Thymus (tissue), 11 donors: ENCODE measurements around the gene ADD2. TPM values are rescaled to one million over a fixed set of nuclear protein-coding genes. Genes with fewer than 3 reads are reported as not detected.

Source experiments
- DNase-seq, 9 donors: peaks; one replicate each; pipeline ENCODE4 v3.0.0-alpha.2; 2013; ENCODE audit warnings: low spot score in 9 of 9, low read depth in 6 of 9, missing footprints in 1 of 9
- H3K27ac ChIP-seq, 2 donors: one replicate each; pipeline ENCODE4 v1.5.1; 2013; ENCODE audit warnings: control low read depth in 1 of 2, low read depth in 1 of 2, low read length in 1 of 2, mild to moderate bottlenecking in 1 of 2, moderate library complexity in 1 of 2
- H3K27me3 ChIP-seq, 2 donors: one replicate each; pipeline ENCODE4 v1.5.1; 2013; ENCODE audit warnings: low read length in 1 of 2; ENCODE audit not compliant: control insufficient read depth in 2 of 2, insufficient read depth in 1 of 2
- H3K36me3 ChIP-seq, 2 donors: one replicate each; pipeline ENCODE4 v1.5.1; 2013; ENCODE audit warnings: low read length in 1 of 2, mild to moderate bottlenecking in 1 of 2, moderate library complexity in 1 of 2; ENCODE audit not compliant: control insufficient read depth in 2 of 2, insufficient read depth in 2 of 2
- H3K4me1 ChIP-seq, 2 donors: one replicate each; pipeline ENCODE4 v1.5.1; 2013; ENCODE audit warnings: low read length in 2 of 2; ENCODE audit not compliant: control insufficient read depth in 2 of 2, insufficient read depth in 2 of 2
- H3K4me3 ChIP-seq, 2 donors: one replicate each; pipeline ENCODE4 v1.5.1; 2013; ENCODE audit warnings: low read length in 2 of 2, control low read depth in 1 of 2, mild to moderate bottlenecking in 1 of 2
- H3K9me3 ChIP-seq, 2 donors: one replicate each; pipeline ENCODE4 v1.5.1; 2013; ENCODE audit warnings: low read length in 1 of 2, mild to moderate bottlenecking in 1 of 2; ENCODE audit not compliant: control insufficient read depth in 2 of 2, insufficient read depth in 1 of 2
- WGBS: extraction: QIAGEN DNeasy Blood & Tissue Kit; methylation state at CpG from one replicate; pipeline ENCODE4 v1.1.7; 2013; 5-methylcytosine and 5-hydroxymethylcytosine counted together
- polyA plus RNA-seq: library from polyadenylated mRNA; stranded (reverse); fragments of 200-250 nt; gene quantifications from one replicate; pipeline ENCODE4 v1.2.3, GENCODE V29; 2013
- total RNA-seq: library from RNA; stranded (reverse); fragments of 120-200 nt; gene quantifications from one replicate; pipeline ENCODE4 v1.2.4, GENCODE V29; 2013
- donor health status: healthy.

The ADD2 gene
- total and polyA plus RNA-seq, 2 donors, result 0.46 to 0.90 TPM

DNA sequence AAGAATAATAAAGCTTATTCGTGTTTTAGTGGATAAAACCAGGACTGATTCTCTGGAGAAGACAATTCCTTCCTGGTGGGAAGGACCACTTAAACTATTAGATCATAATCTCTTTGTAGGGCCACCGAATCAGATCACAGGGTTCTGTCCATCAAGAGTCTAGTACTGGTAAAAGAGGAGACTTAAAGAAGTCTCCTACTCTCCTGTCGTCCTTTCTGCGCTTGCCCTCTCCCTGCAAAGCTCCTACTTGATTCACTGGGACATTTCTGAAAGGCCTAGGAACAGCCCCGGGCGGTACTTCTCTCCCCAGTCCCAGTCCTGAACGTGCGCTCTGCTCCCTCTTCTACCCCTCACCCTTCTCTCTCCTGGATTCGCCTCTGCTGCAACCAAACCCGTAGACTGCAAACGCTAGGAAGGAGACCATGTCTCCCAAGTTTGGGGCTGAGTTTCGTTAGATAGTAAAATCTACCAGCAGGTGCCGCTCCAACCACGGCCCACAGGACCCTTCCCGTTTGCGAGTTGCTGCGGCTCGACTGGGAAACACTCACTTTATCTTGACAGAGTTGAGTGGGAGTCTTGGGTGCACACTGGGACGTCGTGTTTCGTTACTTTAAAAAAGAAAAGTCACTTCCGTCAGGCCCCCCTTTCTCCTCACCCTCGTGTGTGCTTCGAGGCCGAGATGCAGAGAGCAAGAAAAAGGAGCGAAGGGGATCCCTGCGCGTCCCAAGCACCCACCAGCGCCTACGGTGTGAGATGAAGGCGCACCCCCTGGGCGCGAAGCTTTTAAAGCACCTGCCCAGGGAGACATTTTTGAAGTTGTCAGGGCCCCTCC lies 21.5 kb upstream of the ADD2 start:
- no peaks in the 10 kb centered on the region for H3K36me3 ChIP-seq
- H3K4me1 ChIP-seq, result peaks cover 0 to 5% of the 10 kb centered on the region in 2 donors
- no peaks in the 10 kb centered on the region for H3K9me3 ChIP-seq
- no peak overlapping the region for H3K27ac ChIP-seq
- WGBS, result 7% methylated on average over 33 of the region's 33 CpGs
- H3K27me3 ChIP-seq, result peaks cover 45 to 78% of the 10 kb centered on the region in 2 donors
- H3K4me3 ChIP-seq, result no peak overlapping the region
- DNase-seq, result peak in 6 of 9 donors; percentile 19 to 62 (median 30)

GRCh38 chr2:70785137-70785911 lies 17.3 kb upstream of the ADD2 start:
- peaks cover 0 to 5% of the 10 kb centered on the region in 2 donors for H3K4me1 ChIP-seq
- no peak overlapping the region for H3K27ac ChIP-seq
- H3K4me3 ChIP-seq, result no peak overlapping the region
- no peaks in the 10 kb centered on the region for H3K36me3 ChIP-seq
- peak in 2 of 9 donors; percentile 12 to 46 for DNase-seq
- 25% methylated on average over 7 of the region's 7 CpGs for WGBS
- no peaks in the 10 kb centered on the region for H3K9me3 ChIP-seq
- peaks cover 24 to 48% of the 10 kb centered on the region in 2 donors for H3K27me3 ChIP-seq

GRCh38 chr2:70784320-70784719 lies 16.3 kb upstream of the ADD2 start:
- H3K27me3 ChIP-seq, result peaks cover 16 to 41% of the 10 kb centered on the region in 2 donors
- 94% methylated on average over 2 of the region's 2 CpGs for WGBS
- H3K9me3 ChIP-seq, result no peaks in the 10 kb centered on the region
- no peaks in the 10 kb centered on the region for H3K4me1 ChIP-seq
- no peak for DNase-seq
- no peak overlapping the region for H3K27ac ChIP-seq
- H3K36me3 ChIP-seq, result no peaks in the 10 kb centered on the region
- H3K4me3 ChIP-seq, result no peak overlapping the region

GRCh38 chr2:70779911-70780545 lies 12.0 kb upstream of the ADD2 start:
- no peaks in the 10 kb centered on the region for H3K36me3 ChIP-seq
- no peak for DNase-seq
- peaks cover 2 to 31% of the 10 kb centered on the region in 2 donors for H3K27me3 ChIP-seq
- WGBS, result 91% methylated on average over 8 of the region's 8 CpGs
- no peaks in the 10 kb centered on the region for H3K4me1 ChIP-seq
- H3K4me3 ChIP-seq, result no peak overlapping the region
- H3K27ac ChIP-seq, result no peak overlapping the region
- no peaks in the 10 kb centered on the region for H3K9me3 ChIP-seq

- H3K27ac ChIP-seq, result no peak overlapping the region
- H3K4me3 ChIP-seq, result no peak overlapping the region
- WGBS, result 80% methylated on average over 3 of the region's 3 CpGs
- no peak for DNase-seq
- H3K27me3 ChIP-seq, result peaks cover 2 to 32% of the 10 kb centered on the region in 2 donors
- no peaks in the 10 kb centered on the region for H3K9me3 ChIP-seq
- H3K4me1 ChIP-seq, result no peaks in the 10 kb centered on the region
- no peaks in the 10 kb centered on the region for H3K36me3 ChIP-seq
Observed at GRCh38 chr2:70779491-70779890, 11.5 kb upstream of the ADD2 start.

DNA sequence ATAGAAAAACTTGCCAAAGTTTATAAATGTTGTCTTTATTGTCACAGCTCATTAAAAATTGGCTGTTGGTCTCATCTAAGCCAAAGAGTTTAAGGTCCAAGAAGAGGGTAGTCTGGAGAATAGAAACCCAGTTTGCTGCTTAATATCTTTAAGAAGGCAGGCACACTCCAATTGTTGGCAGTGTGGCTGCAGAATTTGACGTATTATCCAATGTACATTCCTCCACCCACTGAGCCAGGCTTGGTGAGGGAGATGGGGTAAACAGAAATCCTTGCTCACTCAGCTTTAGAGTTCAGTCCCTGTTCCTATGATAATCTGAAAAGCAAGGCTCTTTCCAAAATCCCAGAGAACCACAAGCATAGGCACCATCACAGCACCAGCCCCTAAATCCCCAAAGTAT lies 10.7 kb upstream of the ADD2 start:
- 92% methylated on average over 1 of the region's 1 CpG for WGBS
- Histone ChIP-seq H3K4me3 (no peak overlapping the region), H3K36me3 (no peaks in the 10 kb centered on the region), H3K27me3 (peaks cover 2 to 33% of the 10 kb centered on the region in 2 donors), H3K9me3 (no peaks in the 10 kb centered on the region), H3K4me1 (no peaks in the 10 kb centered on the region), H3K27ac (no peak overlapping the region)
- no peak for DNase-seq

DNA sequence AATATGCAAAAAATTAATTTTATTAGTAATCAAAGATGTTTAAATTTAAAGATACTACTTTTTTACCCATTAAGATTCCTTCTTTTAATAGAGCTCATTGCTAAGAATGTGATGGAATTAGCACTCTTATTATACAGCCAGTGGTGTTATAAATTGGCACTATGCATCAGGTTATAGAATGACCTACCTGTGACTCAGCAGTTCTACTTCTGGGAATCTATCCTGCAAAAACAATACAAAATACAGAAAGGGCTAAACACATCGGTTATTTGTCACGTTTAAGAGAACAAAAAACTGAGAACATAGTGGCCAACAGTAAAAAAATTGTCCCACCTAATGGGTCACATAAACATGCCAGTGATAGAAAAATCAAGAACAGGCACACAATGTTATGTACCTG lies 9.4 kb upstream of the ADD2 start:
- Histone ChIP-seq H3K4me1 (no peaks in the 10 kb centered on the region), H3K27ac (no peak overlapping the region), H3K4me3 (no peak overlapping the region), H3K9me3 (no peaks in the 10 kb centered on the region), H3K36me3 (no peaks in the 10 kb centered on the region), H3K27me3 (peaks cover 2 to 35% of the 10 kb centered on the region in 2 donors)
- DNase-seq, result no peak
- 40% methylated on average over 2 of the region's 2 CpGs for WGBS

DNA sequence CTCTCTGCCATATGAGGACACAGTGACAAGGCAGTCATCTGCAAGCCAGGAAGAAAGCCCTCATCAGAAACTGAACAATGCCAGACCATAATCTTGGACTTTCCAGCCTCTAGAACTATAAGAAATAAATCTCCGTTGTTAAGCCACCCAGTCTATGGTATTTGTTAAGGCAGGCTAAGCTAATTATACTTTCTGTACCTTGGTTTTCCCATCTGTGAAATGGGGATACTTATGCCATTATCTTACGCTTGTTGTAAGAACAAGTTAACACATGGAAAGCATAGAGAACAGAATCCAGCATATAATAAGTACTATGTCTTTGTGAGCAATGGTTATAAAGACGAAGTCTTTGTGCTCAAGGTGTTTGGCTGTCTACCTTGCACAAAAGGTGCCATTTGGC lies 8.3 kb upstream of the ADD2 start:
- Histone ChIP-seq H3K4me3 (no peak overlapping the region), H3K27me3 (peaks cover 2 to 44% of the 10 kb centered on the region in 2 donors), H3K4me1 (no peaks in the 10 kb centered on the region), H3K36me3 (no peaks in the 10 kb centered on the region), H3K27ac (no peak overlapping the region), H3K9me3 (no peaks in the 10 kb centered on the region)
- DNase-seq, result no peak
- 97% methylated on average over 3 of the region's 3 CpGs for WGBS

GRCh38 chr2:70775141-70775540 lies 7.1 kb upstream of the ADD2 start:
- Histone ChIP-seq H3K27me3 (peaks cover 2 to 50% of the 10 kb centered on the region in 2 donors), H3K9me3 (no peaks in the 10 kb centered on the region), H3K4me3 (no peak overlapping the region), H3K4me1 (no peaks in the 10 kb centered on the region), H3K36me3 (no peaks in the 10 kb centered on the region), H3K27ac (no peak overlapping the region)
- DNase-seq, result no peak
- WGBS, result 82% methylated on average over 2 of the region's 2 CpGs
